ENCODE data around the gene HSP90AB1. TPM values are rescaled to one million over a fixed set of nuclear protein-coding genes. Genes with fewer than 3 reads are reported as not detected.
A peak's percentile ranks its signal among the peaks of the same experiment; 100 is the strongest.

Gene HSP90AB1
- total and polyA plus RNA-seq, 2 of the 8 experiments (the other 6 are each of a cell fraction or from before 2014, with no cell fraction given), result 1,564 to 2,297 TPM

MicroRNA genes within 50 kb of the gene (microRNA counts, 767-probe panel; counts per million panel counts)
- 879 counts per million, percentile 95 among the panel's probes with 10 or more counts for microRNA hsa-miR-4647

Small RNA genes lying within 50 kb of the gene (small RNA-seq; reads per million reads assigned to genes)
- not detected for gene RN7SL811P (ENCODE audit: insufficient read depth)

Other genes starting within 250 kb of the HSP90AB1 start
- gene MRPL14, start 119.6 kb upstream of the HSP90AB1 start, total RNA-seq (2021; fragmentation: NEBNext Ultra II Directional; extraction: Animal tissue kit (Norgen Biotek cat#: 25700)), result 81.8 and 82.0 TPM in 2 replicates
- 97.1 and 105 TPM in 2 replicates for gene MRPL14, start 119.6 kb upstream of the HSP90AB1 start, polyA plus RNA-seq (2011; rRNA removed)
- gene TMEM63B, start 119.5 kb upstream of the HSP90AB1 start, total RNA-seq (2021; fragmentation: NEBNext Ultra II Directional; extraction: Animal tissue kit (Norgen Biotek cat#: 25700)), result 60.5 and 61.1 TPM in 2 replicates
- gene TMEM63B, start 119.5 kb upstream of the HSP90AB1 start, polyA plus RNA-seq (2011; rRNA removed), result 96.8 and 110 TPM in 2 replicates
- 0.97 and 1.2 TPM in 2 replicates for gene CAPN11, start 88.3 kb upstream of the HSP90AB1 start, total RNA-seq (2021; fragmentation: NEBNext Ultra II Directional; extraction: Animal tissue kit (Norgen Biotek cat#: 25700))
- gene CAPN11, start 88.3 kb upstream of the HSP90AB1 start, polyA plus RNA-seq (2011; rRNA removed), result 0.95 and 1.8 TPM in 2 replicates
- gene MYMX, start 30.2 kb upstream of the HSP90AB1 start, total RNA-seq (2021; fragmentation: NEBNext Ultra II Directional; extraction: Animal tissue kit (Norgen Biotek cat#: 25700)), result 4.7 and 5.2 TPM in 2 replicates
- 5.3 and 6.9 TPM in 2 replicates for gene MYMX, start 30.2 kb upstream of the HSP90AB1 start, polyA plus RNA-seq (2011; rRNA removed)
- 187 and 196 TPM in 2 replicates for gene SLC29A1, start 23.5 kb upstream of the HSP90AB1 start, total RNA-seq (2021; fragmentation: NEBNext Ultra II Directional; extraction: Animal tissue kit (Norgen Biotek cat#: 25700))
- 558 and 626 TPM in 2 replicates for gene SLC29A1, start 23.5 kb upstream of the HSP90AB1 start, polyA plus RNA-seq (2011; rRNA removed)
- gene SLC35B2, start 10.4 kb downstream of the HSP90AB1 start, total RNA-seq (2021; fragmentation: NEBNext Ultra II Directional; extraction: Animal tissue kit (Norgen Biotek cat#: 25700)), result 29.5 and 32.3 TPM in 2 replicates
- 65.0 and 73.7 TPM in 2 replicates for gene SLC35B2, start 10.4 kb downstream of the HSP90AB1 start, polyA plus RNA-seq (2011; rRNA removed)
- 10.8 and 13.5 TPM in 2 replicates for gene NFKBIE, start 18.4 kb downstream of the HSP90AB1 start, total RNA-seq (2021; fragmentation: NEBNext Ultra II Directional; extraction: Animal tissue kit (Norgen Biotek cat#: 25700))
- 19.2 and 22.9 TPM in 2 replicates for gene NFKBIE, start 18.4 kb downstream of the HSP90AB1 start, polyA plus RNA-seq (2011; rRNA removed)
- 15.5 and 15.7 TPM in 2 replicates for gene TMEM151B, start 23.3 kb downstream of the HSP90AB1 start, total RNA-seq (2021; fragmentation: NEBNext Ultra II Directional; extraction: Animal tissue kit (Norgen Biotek cat#: 25700))
- gene TMEM151B, start 23.3 kb downstream of the HSP90AB1 start, polyA plus RNA-seq (2011; rRNA removed), result 8.0 and 11.6 TPM in 2 replicates
- 19.9 and 20.4 TPM in 2 replicates for gene AARS2, start 66.2 kb downstream of the HSP90AB1 start, total RNA-seq (2021; fragmentation: NEBNext Ultra II Directional; extraction: Animal tissue kit (Norgen Biotek cat#: 25700))
- 8.6 and 12.8 TPM in 2 replicates for gene AARS2, start 66.2 kb downstream of the HSP90AB1 start, polyA plus RNA-seq (2011; rRNA removed)
- not detected in 2 replicates for gene SPATS1, start 95.5 kb downstream of the HSP90AB1 start, total RNA-seq (2021; fragmentation: NEBNext Ultra II Directional; extraction: Animal tissue kit (Norgen Biotek cat#: 25700))
- not detected in 2 replicates for gene SPATS1, start 95.5 kb downstream of the HSP90AB1 start, polyA plus RNA-seq (2011; rRNA removed)
- 31.9 and 32.8 TPM in 2 replicates for gene CDC5L, start 140.6 kb downstream of the HSP90AB1 start, total RNA-seq (2021; fragmentation: NEBNext Ultra II Directional; extraction: Animal tissue kit (Norgen Biotek cat#: 25700))
- gene CDC5L, start 140.6 kb downstream of the HSP90AB1 start, polyA plus RNA-seq (2011; rRNA removed), result 5.1 and 8.4 TPM in 2 replicates